Sciatic nerve (tissue), 2 donors: ENCODE results near the gene VWA2. TPM values are rescaled to one million over a fixed set of nuclear protein-coding genes. Genes with fewer than 3 reads are reported as not detected.

Experiments
- ATAC-seq: fragments of 200-7000 bp; cut with Tn5 transposase; one replicate; pipeline ENCODE4 v1.9.1; 2020; ENCODE audit warnings: mild to moderate bottlenecking, moderate library complexity
- DNase-seq: peaks from one replicate; pipeline ENCODE4 v3.0.0-alpha.2; 2020; ENCODE audit warnings: low spot score
- intact Hi-C: fragments of 100-400 bp; cut with DNase I; formaldehyde crosslinking; loops from one replicate; pipeline ENCODE4 v1.14.2; 2022
- total RNA-seq: library from RNA; stranded (reverse); fragmentation: NEBNext Ultra II Directional; extraction: Animal tissue kit (Norgen Biotek cat#: 25700); gene quantifications from one replicate; pipeline ENCODE4 v1.2.1, GENCODE V29; 2021
- donor health status: DM: no; HTN: no; CAD: no.
- donor health status: DM: no; HTN: no; CAD: no.

The VWA2 gene
- total RNA-seq, 1 donor from 2014 or later: 0.62 TPM

DNA sequence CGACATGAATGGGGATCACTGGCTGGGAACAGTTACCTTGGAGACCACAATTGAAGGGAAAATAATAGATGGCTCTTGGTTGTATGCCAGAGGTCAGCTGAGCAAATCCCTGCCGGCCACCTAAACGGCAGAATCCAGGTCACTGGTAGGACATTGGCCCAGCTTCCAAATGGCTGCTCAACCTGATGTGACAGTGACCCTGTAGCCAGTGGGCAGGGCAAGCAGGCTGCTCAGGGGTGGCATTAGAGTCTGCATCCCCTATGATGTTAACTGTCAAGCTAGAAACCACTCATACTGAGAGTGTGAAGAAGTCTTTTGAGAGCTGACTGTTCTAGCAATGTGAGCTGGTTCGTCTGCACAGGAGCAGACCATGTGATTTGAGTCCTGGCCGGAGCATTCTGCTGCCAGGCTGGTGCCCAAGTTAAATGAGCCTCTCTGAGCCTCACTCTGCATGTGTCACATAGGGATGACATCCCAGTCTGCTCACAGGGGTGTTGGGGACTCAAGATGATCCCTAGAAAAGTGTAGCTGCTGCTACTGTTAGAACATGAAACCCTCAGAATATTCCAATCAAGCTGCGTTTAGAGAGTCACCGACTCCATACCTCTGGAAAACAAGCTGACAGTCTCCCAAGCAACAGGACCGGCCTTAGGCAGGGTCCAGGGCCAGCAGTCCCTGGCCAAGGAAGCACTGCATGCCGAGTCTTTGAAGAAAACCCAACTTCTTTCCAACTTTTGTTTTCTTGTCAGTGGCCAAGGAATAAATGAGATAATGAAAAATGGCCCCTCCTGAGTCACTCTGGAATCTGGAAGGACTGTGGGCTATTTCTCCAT, 69.7 kb downstream of the VWA2 start:
- ATAC-seq (no peak), DNase-seq (no peak)
- intact Hi-C loops: loop anchor here (10.0 kb wide), 2 partner anchors 96 to 126 kb away; partner anchors contain the start of gene AFAP1L2

DNA sequence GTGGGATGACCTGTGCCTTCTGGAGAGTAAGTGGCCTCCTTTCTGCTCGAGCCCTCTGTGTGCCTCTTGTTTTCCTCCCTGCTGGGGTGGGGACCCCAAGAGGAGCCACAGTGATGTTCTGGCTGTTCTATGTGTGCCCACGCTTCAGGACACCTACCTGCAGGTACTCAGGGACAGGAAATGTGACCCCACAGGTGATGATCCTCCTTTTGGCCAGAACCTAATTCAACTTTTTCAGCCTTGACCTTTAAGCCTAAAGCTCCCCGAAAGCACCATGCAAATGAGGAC, 70.3 kb downstream of the VWA2 start:
- no peak for DNase-seq
- intact Hi-C loops: loop anchor here (10.0 kb wide), 2 partner anchors 95 to 125 kb away; partner anchors contain the start of gene AFAP1L2
- ATAC-seq: no peak

DNA sequence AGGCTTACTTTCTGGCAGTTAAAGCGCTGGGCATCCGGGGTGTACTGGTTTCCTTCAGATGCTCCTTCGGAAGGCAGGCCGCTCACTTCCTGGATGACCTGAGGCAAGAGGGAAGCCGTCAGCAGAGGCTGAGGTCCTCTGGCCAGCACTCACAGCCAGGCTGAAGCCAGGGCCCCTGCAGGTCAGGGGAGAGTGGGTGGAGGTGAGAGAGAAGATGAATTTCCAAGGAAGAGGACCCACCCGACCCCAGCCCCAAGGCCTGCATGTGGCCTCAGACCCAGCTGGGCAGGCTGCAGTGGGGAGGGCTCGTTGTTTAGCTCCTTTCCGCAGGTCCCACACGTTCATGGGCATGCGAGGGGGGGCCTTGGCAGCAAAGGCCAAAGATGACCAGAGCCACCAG, 71.3 kb downstream of the VWA2 start:
- intact Hi-C loops: no loop called here
- DNase-seq: peak; percentile 54
- no peak for ATAC-seq

DNA sequence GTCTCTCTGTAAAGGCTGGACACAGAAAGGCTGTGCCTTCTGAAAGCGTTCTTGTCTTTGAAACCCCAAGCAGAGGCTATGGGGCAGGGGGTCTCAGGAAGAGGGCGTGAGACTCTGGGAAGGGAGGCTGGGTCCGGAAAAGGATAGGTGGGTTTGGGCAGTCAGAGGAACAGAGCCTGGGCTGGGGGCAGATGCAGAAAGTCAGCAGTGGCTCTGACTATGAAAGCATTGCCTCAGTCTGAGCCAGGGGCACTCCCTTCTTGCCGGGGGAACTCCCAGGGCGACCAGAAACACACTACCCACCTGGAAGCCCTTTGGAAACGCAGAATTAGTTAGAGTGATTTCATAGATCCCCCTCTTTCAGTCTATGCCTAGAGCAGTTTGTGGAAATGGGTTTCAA, 72.0 kb downstream of the VWA2 start:
- no peak for ATAC-seq
- peak; percentile 40 for DNase-seq
- intact Hi-C loops: no loop called here

DNA sequence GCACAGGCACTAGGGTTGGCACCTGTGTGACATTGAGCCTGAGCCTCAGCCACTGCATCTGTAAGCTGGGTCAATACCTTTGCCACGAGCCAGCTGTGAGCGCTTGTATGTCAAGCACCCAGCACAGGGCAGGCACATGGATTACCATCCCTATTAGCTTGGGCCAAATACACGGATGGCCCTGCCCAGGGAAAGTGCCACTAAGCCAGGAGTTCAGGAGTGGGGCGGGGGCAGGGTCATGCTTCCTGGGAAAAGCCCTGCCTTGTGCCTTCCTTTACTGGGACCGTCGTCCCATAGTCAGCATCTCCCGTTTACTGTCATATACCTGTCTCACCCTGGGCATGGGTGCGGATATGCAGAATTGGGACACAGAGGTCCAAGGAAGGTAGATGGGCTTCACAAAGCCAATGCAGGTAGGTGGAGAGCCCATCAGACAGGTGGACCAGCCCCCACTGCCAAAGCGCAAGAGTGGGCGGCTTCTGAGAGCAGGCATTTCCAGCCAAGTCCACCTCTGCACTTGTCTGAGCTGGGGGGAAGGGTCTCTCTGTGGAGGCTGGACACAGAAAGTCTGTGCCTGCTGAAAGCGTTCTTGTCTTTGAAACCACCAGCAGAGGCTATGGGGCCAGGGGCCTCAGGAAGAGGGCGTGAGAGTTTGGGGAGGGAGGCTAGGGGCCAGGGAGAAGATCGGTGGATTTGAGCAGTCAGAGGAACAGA, 72.6 kb downstream of the VWA2 start:
- ATAC-seq (no peak), DNase-seq (peak; percentile 52)
- intact Hi-C loops: no loop called here

DNA sequence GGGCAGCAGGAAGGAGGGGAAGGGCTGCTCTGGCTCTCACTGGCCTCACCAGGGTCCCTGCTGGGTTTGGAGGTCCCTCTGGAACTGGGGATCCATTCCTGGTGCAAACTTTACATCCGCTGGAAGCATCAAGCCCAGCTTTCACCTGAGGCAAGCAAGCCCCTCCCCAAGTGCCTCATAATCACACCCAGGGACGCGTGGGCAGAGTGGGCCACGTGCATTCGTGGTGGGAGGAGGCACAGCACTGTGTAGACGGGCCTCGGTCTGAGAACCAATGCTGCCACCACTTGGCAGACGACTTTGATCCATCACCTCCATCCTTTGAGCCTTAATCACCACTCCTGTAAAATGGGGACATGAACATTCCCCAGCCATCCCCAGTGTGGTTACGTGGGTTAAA, 74.1 kb downstream of the VWA2 start:
- ATAC-seq: no peak
- intact Hi-C loops: no loop called here
- DNase-seq: peak; percentile 48

DNA sequence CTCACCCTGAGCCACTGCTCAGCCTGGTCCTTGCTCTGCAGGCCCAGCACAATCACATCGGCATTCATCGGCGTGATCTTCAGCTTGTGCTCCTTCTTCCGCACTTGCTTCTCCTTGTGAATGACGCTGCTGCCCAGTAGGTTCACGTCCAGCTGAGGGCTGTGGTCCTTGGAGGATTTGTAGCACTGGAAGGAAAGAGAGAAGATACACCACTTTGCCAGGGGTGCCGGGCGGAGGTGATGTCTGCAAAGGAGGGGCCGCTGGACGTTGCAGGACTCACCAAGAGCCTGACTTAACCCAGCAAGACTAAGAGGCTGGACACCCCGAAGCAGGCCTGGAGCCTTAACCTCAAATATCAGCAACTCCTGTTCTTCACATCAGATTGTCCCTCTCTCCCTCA, 74.8 kb downstream of the VWA2 start:
- ATAC-seq: no peak
- intact Hi-C loops: no loop called here
- peak; percentile 39 for DNase-seq

DNA sequence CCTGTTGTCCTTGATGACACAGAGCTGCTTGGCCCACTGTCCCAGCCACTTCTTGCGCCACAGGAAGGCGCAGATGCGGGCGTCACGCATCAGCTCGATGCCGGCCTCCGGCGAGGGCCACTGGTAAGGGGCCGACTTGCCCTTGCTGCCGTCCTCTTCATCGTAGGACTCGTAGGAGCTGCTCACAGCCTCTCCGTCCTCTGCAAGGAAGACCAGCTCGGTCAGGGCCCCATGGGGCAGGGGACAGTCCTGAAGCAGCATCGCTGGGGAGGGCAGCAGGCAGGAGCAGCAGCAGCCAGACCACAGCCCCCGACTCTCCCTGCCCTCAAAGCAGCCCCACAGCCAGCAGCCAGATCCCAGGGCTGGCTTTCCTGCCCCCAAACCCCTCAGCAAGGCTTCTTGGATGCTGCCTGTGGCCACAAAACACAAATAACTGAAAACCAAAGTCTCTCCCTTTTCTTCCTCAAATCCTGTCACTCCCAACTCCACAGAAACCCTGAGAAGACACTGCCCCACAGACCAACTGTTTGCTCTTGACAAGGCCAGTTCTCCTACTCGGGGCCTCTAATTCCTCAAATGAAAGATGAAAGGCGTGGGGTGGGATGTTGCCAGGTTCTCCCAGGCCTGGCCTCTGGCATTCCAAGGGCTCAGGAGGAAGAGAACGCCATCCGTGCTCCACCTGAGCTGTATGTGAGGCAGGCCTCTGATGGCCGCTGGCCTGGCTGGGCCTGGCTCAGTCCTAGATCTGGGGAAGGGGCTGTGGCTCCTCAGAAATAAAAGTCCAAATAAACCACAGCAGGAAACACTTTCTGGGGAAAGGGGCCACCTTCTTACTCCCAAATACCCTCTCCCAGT, 76.7 kb downstream of the VWA2 start:
- ATAC-seq (no peak), DNase-seq (peak; percentile 43)
- intact Hi-C loops: no loop called here

DNA sequence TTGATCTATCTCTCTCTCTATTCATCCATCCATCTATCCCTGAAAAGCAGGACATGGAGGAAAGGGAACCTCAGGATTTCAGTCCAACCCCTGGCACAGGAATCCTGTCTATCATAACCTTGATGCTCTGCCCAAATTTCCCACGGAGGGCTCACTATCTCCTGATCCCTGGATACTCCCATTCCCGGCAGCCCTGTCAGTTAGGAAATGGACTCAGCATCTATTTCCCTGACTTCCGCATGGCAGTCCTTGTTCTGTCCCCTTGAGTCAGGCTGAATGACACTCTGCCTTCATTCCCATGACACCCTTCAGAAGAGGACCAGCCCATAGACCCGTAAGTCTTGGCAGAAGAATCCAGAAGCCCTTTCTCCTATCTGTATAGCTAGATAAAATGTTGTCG, 77.7 kb downstream of the VWA2 start:
- intact Hi-C loops: no loop called here
- ATAC-seq: no peak
- DNase-seq: no peak

DNA sequence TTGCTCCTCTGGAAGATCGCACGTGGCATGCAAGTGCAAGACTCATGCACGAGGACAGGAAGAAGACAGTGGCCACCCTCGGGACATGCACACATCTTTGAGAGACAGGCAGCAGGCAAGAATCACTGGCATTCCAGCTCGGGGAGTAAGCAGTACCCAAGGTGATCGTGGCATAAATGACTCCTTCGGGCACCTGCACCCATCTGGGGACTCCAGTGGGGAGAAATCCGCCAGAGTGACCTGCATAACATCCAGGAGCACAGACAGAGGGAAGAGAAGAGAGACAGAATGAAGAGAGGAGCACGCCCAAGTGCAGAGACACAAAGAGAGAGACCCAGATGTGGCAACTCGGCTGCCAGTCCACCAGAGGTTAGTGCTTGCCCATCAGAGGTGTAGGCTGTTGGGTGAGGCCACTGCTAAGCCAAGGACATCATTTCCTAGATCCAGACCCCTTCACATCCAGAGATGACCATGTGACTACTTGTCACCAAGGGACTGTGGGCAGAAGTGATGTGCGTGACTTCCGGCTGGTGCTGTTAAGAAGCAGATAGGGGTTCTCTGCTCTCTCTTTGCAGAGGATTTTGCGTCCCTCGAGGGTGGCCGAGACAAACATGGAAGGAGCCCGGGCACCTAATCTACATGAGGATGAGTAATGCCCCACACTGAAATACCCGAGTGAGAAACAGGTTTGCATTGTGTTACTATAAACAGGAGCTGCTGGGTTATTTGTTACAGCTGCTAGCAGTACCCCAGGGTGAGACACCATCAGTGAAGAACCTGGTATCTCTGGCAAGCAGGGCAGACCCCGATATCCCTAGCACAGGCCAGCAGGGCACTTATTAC, 80.6 kb downstream of the VWA2 start:
- DNase-seq: no peak
- ATAC-seq: no peak
- intact Hi-C loops: no loop called here

DNA sequence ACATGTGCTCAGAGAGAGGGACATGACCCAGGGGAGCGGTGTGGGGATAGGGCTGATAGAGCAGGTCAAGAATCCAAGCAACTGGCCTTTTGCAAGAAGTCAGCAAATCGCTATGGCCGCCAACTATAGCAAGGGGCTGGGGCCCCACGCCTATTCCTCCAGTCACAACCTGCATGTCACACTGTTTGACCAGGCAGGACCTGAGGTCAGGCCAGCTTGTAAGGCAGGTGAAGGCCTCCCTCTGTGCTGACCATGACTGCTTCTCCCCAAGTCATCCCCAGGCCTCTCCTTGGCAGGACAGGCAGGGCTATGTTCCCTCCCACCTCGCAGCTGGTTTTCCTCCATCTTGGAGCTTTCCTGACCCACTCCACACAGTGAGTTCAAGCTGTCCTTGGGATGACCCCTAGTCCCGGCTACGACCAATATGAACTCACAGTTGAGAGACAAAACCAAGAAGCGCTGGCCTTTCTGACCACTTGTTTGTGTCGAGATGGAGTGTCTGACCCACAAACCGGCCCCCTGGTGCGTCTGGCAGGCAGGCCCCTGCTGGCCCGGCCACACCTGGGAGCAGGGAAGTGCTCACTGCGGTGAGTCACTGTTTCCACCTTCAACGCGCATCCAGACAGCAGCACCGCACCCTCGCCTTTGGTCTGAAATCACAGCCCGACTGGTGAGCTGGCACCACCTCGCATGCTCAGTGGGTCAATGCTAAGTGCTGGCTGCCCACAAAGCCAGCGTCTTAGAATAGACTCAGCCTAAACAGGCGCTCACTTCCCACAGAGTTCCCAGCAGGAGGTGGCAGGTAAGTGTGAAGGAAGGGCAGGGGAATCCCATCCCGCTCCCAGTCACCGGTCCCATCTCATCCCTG, 81.4 kb downstream of the VWA2 start:
- ATAC-seq: peak; percentile 56
- no peak for DNase-seq
- intact Hi-C loops: no loop called here

DNA sequence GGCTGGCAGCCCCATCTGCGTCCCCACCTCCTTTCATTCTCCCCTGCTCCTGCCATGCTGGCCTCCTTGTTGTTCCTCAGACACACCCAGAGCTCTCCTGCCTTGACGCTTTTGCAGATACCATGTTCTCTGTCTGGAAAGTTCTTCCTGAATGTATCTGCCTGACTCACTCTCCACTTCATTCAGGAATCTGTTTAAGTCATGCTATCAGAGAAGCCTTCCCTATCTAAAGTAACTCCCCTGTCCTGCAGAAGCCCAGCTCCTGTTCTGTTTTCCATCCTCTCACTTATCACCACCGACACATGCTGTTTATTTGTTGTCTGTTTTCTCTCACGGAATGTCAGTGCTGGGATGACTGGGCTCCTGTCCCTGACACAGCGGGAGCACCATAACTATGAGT, 83.3 kb downstream of the VWA2 start:
- no peak for ATAC-seq
- DNase-seq: no peak
- intact Hi-C loops: no loop called here

DNA sequence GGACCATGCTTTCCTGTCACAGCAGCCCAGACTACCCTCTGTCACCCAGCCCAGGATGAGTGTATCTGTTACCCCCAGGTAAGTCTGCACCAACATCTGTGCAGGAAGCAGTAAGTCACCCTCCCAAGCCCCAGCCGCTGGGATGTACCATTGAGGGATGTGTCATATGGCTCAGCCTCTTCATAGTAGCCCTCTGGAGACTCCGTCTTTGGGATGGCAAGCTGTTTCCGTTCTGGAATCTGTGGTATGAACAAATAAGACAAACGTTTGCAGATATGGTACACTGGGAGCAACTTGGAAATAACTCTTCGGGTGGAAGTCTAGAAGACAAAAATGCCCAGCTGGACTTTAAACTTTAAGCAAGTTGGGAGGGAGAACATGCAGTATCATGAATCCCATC, 84.0 kb downstream of the VWA2 start:
- ATAC-seq (no peak), DNase-seq (no peak)
- intact Hi-C loops: no loop called here

DNA sequence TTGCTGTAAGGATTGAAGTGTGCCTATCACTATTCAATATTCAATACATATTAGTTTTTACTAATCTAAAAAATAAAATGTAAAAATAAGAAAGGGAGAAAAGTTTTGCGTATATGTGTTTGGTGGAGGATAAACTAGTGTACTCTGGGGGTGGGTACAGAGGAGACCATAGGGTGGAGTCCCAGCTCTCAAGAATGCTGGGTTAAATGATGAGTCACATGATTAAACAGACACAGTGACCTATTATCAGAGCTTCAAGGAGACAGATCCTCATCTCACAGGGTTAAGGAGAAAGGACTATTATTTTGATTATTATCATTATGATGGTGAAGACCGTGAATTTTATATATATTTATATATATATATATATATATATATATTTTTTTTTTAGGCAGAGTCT, 87.7 kb downstream of the VWA2 start:
- ATAC-seq: no peak

DNA sequence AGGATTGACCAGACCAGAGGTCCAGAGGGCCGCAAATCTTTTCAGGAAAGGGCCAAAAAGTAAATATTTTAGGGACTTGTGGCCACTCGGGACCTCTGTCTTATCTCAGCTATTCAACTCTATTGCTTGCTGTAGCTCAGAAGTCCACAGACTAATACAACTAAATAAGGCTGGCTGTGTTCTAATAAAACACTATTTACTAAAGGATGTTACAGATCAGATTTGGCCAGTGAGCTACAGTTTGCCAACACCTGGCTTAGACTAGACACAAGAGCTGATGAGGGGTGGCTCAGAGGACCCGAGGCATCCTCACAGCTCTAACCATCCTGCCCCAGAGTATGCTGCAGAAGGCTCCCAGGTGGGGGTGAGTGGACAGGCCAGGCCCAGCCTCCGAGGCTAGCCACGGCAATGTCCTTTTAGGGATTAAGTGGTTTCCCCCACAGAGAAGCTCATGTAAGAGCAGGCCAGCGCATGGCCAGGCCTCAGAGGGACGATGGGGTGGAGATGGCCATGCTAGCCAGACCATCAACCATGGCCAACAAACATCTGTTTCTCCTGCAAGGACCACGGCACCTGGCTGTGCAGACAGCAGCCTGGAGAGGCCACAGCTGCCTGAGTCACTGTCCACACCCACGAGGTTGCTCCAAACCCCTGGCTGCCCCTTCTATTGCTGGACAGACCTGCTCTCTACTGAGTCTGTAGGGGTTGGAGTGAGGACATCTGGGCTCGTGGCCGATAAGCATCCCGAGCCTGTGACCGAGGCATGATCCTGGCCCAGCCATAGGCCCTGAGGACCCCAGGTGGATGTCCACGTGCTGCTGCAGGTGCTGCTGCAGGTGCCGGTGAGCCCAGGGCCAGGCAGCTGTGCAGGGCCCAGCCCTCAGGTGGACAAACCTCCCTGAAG, 88.7 kb downstream of the VWA2 start:
- DNase-seq (no peak), ATAC-seq (peak; percentile 41)
- intact Hi-C loops: no loop called here

More for the DNA sequence above, 87.7 kb downstream of the VWA2 start:
- no peak for DNase-seq
- intact Hi-C loops: no loop called here

DNA sequence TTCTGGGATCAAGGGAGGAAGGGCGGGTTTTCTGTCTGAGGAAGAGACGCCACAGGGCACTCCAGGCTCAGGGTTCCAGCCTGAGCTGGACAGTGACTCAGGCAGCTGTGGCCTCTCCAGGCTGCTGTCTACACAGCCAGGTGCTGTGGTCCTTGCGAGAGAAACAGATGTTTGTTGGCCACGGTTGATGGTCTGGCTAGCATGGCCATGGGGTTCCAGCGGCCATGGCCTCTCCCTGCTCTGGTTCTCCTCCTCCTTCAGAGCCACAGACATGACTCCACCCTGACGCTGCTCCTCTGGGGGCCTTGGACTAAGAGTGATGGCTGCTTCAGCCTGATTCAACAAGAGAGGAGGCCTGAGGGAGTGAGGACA, 89.4 kb downstream of the VWA2 start:
- no peak for ATAC-seq
- no peak for DNase-seq
- intact Hi-C loops: no loop called here

DNA sequence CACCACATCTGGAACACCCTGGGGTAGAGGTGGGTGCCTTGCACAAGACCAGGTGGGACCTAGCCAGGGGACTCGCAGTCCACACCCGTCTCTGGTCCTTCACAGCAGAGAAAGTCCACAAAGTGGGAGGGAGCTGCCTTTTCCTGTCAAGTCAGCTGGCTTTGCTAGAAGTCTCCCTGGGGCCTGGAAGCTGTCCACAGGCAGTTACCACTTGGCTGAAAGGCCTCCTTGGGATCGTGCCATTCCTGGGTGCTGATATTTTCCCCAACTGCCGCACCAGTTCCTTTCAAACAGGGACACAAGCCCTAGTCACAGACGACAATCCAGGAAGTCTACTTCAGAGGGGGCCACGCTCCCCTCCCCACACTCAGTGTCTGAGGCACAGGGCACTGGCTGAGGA, 89.8 kb downstream of the VWA2 start:
- DNase-seq: no peak
- peak; percentile 19 for ATAC-seq
- intact Hi-C loops: no loop called here
